ENCODE results near the gene GPR39.
A peak's percentile ranks its signal among the peaks of the same experiment; 100 is the strongest.

GPR39 gene

GRCh38 chr2:132606649-132607048, 190.0 kb downstream of the GPR39 start:
- no peak for DNase-seq (ENCODE audit: low read depth)
- H3K4me3 ChIP-seq (ENCODE audit: low read depth, low read length) = no peak overlapping the region
- no peak for TF ChIP-seq CTCF (IDR thresholded peaks at IDR 0.05; ENCODE audit: control insufficient read depth, extremely low read depth, insufficient read depth)

DNA sequence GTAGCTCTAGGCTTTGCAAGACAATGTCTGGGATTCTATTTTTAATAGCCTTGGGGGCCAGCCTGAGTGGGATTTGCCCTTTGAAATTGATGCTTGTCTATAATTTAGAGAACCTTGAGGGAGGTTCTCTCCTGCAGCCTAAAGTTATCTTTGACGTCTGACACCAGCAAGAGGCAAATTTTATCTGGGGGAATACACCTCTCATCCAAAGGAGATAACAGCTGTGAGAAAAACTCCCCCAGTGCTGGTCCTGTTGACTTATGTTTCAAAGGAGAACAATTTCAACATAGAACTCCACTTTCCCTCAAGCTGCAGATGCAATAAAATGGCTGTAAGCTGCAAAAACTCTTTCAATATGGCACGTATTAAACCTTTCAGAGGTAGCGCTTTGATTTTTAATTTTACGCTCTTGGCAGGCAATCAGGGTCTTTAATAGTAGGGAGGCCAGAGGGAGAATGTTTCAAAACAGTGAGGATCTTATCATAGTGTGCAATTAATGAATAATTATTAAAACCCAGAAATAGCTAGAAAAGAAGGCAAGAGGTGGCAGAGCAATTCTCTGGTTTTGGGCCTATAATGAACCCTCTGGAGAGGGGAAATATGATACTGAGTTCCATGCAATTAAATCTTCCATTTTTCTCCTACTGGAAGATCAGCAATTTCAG, 191.0 kb downstream of the GPR39 start:
- H3K4me3 ChIP-seq (ENCODE audit: low read depth, low read length) = no peak overlapping the region
- TF ChIP-seq CTCF (IDR thresholded peaks at IDR 0.05; ENCODE audit: control insufficient read depth, extremely low read depth, insufficient read depth) = no peak
- DNase-seq (ENCODE audit: low read depth) = no peak

- TF ChIP-seq CTCF (IDR thresholded peaks at IDR 0.05; ENCODE audit: control insufficient read depth, extremely low read depth, insufficient read depth) = no peak
- no peak overlapping the region for H3K4me3 ChIP-seq (ENCODE audit: low read depth, low read length)
- DNase-seq (ENCODE audit: low read depth) = no peak
Measured at GRCh38 chr2:132608311-132608710, 191.7 kb downstream of the GPR39 start.

DNA sequence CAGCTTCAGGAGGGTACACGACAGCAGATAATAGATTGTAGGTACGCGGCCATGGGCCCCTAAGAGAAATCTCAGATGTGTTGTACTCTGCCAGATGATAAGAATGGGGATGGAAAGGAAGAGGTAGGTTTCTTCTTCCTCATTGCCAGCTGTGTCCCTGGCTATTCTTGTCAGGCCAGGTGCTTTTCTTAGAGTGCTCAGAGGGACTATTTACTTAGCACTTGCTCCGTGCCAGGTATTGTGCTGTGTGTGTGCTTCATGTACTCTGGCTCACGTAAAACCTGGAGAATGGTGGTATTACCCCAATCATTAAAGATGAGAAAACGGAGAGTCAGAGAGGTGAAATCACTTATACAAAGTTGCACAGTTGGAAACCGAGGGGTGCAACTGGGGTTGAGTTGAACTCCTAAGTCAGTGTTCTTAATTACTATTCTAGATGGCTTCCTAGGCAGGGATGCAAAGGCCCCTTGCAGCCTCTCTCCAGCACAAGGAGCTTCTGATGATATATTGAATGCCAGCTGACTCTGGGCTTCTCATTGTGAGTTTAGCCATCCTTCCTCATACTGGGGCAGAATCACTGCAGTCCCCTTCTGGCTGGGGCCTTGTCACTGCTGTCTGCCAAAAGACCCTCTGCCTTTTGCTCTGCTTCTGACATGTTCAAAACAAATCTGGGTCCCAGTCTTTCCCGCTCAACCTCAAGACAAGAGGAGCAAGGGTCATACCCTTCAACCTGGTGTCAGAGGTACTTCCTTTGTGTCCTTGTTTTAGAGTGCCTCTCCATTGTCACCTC, 192.7 kb downstream of the GPR39 start:
- no peak overlapping the region for H3K4me3 ChIP-seq (ENCODE audit: low read depth, low read length)
- no peak for TF ChIP-seq CTCF (IDR thresholded peaks at IDR 0.05; ENCODE audit: control insufficient read depth, extremely low read depth, insufficient read depth)
- peak; percentile 23 for DNase-seq (ENCODE audit: low read depth)

GRCh38 chr2:132611719-132612118, 195.1 kb downstream of the GPR39 start:
- no peak overlapping the region for H3K4me3 ChIP-seq (ENCODE audit: low read depth, low read length)
- TF ChIP-seq CTCF (IDR thresholded peaks at IDR 0.05; ENCODE audit: control insufficient read depth, extremely low read depth, insufficient read depth) = no peak
- DNase-seq (ENCODE audit: low read depth) = no peak

GRCh38 chr2:132615329-132616085, 198.9 kb downstream of the GPR39 start:
- no peak overlapping the region for H3K4me3 ChIP-seq (ENCODE audit: low read depth, low read length)
- no peak for DNase-seq (ENCODE audit: low read depth)
- no peak for TF ChIP-seq CTCF (IDR thresholded peaks at IDR 0.05; ENCODE audit: control insufficient read depth, extremely low read depth, insufficient read depth)
